HG03457 (cell line): Measurements from ENCODE around the gene CDKAL1.

Experiments
- ATAC-seq: cut with Tn5 transposase; IDR thresholded peaks from one replicate; pipeline ENCODE4 v1.9.1; 2021; ENCODE audit warnings: moderate number of reproducible peaks; ENCODE audit not compliant: unreplicated experiment

The CDKAL1 gene

DNA sequence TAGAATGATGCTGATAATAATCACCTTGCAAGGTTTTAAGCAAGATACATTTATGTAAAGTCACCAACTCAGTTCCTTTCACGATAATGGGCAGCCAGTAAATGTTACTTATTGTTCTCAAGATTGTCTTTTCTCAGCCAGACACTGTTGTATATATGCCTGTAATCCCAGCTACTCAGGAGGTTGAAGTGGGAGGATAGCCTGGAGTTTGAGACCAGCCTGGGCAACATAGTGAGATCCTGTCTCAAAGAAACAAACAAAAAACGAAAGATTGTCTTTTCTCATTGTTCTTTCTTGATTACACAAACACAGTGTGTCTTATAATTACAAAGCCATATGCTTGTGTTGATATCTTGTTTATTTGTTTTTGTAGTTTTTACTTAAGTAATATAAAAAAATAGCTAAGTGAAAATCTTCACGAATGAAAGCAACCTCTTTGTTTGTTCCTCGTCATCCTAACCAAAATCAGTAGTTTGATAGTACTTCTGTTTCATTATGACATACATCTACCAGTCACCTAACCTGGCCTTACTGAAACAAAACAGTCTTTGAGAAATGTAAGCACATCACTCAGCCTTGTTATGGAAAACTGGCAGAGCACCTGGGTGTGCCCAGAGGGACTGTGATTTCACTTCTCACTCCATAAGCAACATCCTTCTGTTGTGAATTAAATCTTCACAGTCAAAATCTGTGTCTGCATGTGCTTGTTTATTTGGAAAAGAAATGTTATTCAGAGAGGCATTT, 623.1 kb downstream of the CDKAL1 start:
- peak; percentile 70 for ATAC-seq

DNA sequence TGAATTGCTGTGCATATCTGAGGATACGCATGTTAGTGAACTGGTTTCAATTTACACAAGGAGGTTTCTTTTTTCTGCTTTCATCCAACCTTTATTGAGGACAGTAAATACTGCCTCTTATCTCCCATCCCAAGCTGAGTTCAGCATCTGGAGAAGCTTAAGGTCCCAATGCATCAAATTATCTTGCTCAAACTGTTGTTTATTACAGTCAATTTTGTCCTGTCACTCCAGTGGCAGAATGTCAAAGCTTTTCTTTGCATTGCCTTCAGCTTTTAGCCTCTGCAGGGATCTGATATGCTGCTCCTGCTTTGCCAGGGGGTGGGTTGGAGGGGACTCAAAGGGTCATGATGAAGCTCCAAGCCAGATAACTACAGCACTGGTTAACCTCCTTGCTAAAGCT, 623.9 kb downstream of the CDKAL1 start:
- no peak for ATAC-seq

DNA sequence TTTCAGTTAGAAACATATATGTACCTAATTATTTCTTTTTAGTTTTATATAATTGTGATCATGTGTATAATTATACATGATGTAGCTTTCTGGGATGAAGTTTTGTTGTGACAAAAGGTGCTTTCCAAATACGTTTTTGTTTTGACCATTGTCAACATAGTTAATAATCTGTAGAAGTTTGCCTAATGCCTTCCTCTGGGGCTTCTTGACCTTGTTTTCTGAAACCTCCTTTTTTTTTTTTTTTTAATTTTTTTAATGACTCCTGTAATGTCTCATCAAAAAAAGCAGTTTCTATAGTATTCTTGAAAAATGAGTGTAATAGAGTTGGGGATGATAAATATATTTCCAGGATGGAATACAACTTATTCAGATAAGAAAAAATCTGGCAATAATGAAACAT, 624.6 kb downstream of the CDKAL1 start:
- peak; percentile 41 for ATAC-seq

DNA sequence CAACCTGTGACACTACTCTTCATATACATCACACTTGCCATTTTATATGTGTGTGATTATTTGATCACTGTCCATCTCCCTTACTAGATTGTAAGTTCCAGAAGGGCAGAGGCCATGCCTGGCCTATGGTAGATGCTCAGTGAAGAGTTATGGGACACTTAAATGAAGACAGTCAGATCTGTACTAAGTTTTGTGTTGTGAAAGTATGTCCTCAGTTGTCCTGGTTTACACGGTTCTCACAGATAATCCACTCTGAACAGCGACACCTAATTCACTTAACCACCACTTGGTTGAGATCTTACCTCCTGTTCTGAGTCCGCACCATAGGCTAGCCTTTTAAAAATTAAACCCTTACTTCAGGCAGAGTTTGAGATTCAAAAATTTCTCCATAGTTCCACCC, 625.2 kb downstream of the CDKAL1 start:
- ATAC-seq, result peak; percentile 20

DNA sequence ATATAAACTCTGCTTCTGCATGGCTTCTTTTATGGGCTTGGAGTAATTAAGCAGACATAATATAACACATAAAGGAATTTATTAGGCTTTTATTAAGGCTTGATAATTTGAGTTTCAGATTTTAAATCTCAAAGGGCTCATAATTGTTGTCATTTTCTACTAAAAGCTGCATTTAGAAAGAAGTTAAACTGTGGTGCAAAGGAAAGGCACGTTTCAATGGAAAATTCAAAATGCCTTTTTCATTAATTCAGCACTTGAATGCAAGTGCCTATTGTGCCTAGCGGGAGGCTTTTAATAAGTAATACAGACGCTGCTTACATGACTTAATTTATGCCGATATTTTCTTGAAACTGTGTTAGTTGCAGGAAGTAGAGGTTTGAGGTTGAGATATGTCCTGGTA, 627.5 kb downstream of the CDKAL1 start:
- ATAC-seq, result no peak

DNA sequence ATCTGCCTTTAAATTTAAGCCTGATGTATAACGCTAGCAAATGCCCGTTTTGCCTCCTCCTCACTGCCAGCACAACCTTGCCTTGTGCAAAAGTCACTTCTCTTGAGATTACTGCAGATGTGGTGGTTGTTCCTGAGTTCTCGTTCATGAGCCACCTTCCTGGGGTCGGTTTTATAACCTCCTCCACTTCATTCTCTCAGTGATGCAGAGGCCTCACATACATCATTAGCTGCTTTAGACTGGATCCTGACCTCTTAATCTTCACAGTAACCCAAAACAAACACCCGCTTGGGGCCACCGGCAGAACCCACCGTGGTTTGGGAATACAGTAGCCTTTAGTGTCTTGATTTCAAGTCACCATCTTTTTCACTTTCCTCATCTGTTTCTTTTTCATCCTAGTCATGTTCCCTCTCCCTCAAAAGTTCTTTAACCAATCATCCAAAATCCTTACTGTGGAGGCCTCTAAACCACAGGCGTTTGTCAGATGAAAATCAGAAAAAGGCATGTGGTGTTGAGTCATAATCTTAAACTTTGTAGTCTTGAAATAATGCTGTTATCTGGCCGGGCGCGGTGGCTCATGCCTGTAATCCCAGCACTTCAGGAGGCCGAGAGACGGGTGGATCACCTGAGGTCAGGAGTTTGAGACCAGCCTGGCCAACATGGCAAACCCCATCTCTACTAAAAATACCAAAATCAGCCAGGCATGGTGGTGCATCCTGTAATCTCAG, 629.0 kb downstream of the CDKAL1 start:
- ATAC-seq, result no peak

DNA sequence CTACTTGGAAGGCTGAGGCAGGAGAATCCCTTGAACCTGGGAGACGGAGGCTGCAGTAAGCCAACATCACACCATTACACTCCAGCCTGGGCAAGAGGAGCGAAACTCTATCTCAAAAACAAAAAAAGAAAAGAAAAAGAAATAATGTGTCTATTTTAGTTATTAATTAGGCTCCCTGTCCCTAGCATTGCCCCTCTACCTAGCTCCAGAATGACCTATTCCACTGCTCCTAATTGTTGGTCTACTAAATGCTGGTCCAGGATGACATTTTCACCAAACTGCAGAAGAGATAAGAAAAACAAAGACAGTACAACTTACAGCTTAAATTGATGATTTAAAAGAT, 629.6 kb downstream of the CDKAL1 start:
- ATAC-seq, result no peak

DNA sequence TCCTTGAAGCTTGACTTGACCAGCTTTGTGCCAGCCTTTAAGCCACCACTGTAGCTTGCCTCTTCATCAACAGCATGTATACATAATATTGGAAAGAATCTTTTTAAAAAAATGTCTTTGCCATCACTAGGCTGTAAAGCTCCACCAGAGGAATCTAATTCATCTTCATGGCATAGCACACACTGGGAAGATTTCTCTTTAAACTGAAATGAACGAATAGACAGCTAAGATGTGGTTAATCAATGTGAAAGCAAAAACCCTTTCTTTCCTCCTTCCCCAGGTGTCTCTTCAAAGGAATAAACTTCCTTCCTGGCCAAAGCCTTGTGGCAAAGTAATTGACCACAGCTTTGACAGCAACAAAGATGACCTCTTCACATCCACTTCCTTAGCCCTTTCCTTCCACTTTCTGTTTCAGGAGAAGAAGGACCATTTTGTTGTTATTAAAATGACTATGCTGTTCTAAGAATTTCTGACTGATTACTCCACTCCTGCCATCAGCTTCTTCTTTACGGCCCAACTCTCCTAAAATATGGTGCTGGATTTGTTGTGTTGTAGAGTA, 630.6 kb downstream of the CDKAL1 start:
- ATAC-seq, result peak; percentile 64

DNA sequence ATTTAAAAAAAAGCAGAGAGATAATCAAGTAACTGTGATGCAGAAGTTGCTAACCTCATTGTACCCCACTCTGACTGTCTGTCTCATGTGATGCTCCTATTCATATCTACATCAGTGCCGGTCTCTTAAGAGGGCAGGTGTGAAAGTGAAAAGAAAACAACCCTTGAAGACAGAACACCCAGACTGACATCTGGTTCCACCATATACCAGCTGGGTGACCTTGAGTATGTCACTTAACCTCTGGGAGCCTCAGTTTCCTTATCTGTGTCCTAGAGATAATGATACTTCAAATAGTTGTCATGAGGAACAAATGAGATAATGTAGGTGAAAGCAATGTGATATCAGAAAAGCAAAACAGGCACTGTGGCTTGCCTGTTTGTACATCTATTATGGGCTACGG, 632.5 kb downstream of the CDKAL1 start:
- peak; percentile 50 for ATAC-seq

DNA sequence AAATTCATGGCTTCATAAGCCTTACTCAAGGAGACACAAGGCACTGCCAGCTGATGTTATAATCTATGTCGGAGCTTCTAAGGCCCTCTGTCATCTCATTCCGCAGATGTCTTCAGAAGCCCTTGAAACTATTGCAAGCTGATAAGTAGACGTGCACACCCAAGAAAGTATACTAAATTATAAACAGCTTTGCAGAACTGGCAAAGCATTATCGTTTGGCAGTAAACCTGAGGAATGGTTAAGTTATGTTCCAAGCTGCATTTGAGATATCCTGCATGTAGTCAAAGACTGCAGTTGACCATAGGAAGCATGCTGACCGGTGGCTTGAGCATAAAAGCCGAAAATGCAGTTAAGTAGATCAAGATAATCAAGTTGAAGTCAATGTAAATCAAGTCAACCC, 633.5 kb downstream of the CDKAL1 start:
- ATAC-seq, result no peak

DNA sequence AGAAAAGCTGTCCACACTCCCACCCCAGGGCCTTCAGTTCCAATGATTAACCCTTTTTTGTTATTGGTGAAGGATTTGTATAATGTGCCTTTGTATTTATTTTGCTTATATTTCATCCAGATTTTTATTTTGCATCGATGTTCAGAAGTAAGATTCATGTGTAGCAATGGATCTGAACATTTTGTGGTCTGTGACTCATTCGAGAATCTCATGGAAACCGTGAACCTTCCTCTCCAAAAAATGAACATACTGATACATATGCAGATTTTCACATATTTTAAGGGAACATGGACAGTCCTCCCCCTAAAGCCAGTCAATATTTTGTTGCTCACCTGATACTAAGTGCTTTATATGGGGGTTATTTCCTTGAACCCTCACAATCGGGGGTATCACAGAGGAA, 637.5 kb downstream of the CDKAL1 start:
- no peak for ATAC-seq

DNA sequence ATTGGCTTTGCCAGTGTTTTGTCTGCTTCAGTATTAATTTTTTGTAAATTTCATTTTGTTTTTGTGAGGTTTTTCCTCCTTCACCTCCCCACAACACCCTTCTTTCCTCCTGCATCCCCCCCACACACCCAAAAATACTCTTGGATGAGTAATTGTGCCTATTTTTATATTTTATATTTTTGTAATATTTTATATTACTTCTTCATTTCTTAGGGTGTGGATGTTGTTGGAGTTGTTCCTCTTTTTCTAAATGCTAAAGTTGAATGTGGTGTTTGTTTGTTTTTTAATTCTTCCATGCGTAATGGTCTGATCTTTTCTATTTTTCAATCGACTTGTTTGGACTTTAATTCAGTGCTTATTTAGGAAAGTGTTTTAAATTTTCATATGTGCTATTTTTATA, 638.8 kb downstream of the CDKAL1 start:
- no peak for ATAC-seq

DNA sequence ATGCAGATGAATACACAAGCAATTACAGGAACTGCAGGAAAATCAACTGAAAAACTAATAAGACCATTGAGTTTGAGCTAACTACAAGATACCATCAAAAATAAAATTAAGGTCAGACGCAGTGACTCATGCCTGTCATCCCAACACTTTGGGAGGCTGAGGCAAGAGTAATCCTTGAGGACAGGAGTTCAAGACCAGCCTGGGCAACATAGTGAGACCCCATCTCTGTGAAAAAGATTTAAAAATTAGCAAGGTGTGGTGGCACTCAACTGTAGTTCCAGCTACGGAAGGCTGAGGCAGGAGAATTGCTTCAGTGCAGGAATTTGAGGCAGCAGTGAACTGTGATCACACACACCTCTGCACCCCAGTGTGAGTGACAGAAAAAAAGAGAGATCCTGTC, 639.4 kb downstream of the CDKAL1 start:
- ATAC-seq, result no peak

DNA sequence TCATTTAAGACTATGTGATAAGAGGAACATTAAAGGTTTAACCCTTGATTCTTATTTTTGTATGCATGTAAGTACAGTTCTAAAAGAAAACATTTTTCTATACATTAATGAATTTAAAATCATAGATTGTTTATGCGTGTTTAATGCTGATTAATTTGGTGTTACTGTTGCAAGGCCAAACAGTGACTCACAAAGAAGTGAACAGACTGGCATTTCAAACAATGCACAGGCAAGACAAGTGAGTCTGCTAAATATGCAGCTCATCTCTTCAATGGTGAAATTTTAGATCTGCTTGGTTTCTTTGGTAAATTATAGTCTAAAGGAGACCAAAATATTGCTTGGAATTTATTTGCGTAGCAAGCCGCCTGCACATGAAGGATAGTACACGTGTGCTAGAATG, 641.9 kb downstream of the CDKAL1 start:
- ATAC-seq, result no peak

DNA sequence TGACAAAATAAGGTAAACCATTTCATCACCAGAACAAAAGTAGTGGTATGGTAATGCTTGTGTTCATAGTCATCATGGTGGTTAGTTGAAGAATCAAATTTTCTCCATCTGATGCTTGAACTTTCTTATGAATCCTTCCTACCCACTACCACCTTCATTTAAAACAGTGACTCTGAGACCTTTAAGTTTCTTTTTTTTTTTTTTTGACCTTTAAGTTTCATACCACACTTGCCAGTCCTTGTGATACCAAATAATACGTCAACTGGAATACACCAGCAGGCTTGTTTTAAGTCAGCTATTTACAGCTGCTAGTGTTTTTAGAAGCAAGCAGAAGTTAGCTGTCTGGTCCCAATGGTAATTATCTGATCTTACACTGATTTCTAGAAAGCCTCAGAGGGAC, 645.9 kb downstream of the CDKAL1 start:
- peak; percentile 76 for ATAC-seq

DNA sequence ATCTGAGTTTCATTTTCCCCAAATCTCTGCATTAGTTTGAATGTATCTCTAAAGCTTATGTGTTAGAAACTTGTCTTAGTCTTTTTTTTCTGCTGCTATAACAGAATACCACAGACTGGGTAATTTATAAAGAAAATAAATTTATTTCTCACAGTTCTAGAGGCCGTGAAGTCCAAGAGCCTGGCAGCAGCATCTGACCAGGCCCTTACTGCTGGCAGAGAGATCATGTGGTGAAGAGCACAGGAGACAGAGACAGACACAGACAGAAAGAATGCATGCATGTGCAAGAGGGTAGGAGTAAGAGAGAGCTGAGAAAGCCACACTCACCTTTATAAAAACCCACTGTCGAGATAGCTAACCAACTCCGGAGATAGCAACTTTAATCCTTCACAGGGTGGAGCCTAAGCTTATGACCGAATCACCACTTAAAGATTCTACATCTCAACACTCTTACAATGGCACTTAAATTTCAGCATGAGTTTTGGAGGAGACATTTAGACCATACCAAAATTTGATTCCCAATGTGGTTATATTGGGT, 646.6 kb downstream of the CDKAL1 start:
- ATAC-seq, result no peak

DNA sequence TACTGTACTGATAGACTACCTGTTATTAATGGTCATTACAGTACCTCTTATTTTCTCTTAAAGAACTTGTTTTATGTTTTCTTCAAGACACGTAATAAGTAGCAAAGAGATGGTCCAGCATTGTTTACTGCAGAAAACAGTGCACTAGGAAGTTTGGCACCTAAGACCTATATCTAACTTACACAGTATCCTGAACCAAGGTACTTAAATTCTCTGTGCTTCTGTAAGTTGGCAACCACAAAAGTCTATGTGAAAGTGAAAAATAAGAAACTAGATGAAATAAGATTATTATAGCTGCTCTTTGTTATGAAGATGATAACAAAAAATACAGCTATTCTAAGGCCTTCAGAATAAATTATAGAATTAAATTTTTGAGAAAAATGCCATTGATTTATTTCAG, 647.6 kb downstream of the CDKAL1 start:
- no peak for ATAC-seq

DNA sequence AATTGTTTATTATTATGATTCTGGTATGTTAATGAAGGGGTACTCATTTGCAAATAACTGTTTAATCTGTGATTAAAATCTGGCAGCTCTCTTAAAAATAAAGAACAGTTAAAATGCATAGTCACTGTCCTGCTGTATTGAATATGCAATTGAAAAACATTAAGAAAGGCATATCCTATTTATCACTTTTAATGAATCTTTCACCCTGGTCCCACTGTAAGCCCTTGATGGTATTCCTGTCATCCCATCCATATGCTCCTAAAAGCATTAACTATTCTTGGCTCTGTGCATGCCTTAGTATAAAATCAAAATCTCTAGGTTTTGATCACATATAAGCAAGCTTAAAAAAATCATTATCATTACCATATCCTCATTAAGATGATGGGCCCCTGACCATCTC, 648.3 kb downstream of the CDKAL1 start:
- no peak for ATAC-seq

DNA sequence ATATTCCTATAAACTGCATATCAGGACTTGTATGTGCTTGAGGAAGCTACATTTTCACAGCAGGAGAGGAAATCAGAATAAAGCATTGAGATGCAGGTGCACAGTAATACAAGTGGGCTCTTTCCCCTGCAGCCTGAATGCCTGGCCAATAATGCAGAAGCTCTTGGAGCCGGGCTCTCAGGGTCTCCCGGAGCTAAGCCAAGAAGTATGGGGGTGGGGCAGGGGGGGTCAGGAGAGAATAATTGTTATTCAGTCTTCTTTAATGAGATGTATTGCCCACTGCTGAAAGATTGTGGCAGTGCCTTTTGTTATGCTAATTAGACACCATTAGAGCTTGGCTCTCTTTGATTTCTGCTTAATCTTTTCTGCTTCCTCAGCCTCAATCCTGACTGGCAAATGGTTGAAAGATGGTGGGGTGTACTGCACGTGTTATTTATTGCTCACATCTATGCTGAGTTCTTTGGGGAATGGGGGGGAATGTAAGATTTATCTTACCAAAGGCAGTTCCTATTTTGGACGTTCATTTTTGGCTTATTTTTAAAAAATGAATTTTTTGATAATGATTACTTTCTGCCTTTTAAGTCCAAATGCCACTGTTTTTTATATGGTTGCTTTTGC, 651.7 kb downstream of the CDKAL1 start:
- ATAC-seq, result no peak

DNA sequence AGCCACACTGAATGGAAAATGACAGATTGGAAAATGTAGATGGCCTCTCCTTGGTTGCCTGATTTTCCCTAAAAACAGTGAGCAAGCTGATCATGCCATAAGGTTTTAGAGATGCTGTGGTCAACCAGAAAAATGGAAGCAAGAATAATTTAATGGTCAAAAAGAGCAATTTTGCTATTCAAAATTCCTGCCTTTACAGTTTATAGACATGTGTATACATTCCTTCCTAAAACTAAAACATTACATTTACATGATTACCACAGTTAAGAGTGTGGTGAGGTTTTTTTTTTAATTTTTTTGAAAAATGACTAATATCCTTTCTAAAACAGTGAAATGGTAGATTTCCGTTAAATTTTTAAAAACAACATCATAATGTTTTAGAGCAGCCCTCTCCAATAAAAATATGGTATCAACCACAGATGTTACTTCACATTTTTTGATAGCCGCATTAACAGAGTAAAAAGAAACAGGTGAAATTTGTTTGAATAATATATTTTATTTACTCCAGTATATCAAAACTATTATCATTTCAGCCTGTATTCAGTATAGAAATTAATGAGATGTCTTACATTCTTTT, 652.3 kb downstream of the CDKAL1 start:
- ATAC-seq, result no peak

DNA sequence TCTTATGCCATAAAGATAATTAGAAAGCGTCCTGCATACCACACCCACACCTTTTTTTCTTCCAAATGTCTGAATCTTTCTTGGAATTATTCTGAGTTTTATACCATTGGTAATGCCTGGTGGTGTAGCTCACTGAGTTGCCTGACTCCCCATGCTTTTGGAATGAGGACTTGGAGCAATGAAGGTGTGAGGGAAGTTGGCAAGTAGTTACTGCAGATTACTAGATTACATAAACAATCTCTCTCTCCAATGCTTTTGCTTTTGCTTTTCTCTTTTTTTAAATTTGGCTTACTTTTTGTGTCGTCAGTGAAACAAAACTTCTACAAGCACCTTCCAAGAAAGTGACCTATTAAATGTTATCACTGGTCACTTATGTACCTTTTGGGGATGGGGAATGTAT, 653.2 kb downstream of the CDKAL1 start:
- ATAC-seq, result no peak
